ENCODE results near the gene SMIM44. TPM values are rescaled to one million over a fixed set of nuclear protein-coding genes. Genes with fewer than 3 reads are reported as not detected.
A peak's percentile ranks its signal among the peaks of the same experiment; 100 is the strongest.

The SMIM44 gene
- total RNA-seq, 5 donors from 2014 or later (not counting 1 experiment from before 2014, with no cell fraction given), result not detected

DNA sequence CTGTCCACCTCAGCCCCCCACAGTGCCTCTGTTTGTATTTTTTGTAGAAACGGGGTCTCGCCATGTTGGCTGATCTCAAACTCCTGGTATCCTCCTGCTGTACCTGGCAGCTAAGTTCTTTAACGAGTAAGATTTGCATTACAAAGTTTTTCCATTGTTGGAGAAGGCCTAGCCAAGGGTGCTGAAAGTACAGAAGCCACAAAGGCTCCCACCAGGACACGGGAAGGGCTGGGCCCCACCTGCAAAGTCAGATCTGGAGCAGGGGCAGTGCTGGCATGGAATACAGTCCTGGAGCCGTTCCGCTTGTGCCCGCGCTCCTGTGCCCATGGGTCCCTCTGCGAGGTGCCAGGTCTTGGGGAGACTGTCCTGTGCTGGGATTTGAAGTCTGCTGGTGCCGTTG is 35.0 kb upstream of the SMIM44 start:
- H3K27ac ChIP-seq (ENCODE audit: low read length), result no peak overlapping the region
- H3K4me3 ChIP-seq (ENCODE audit: control insufficient read depth in 1 of 2, extremely low read depth in 1 of 2, low read length in 1 of 2), result no peak overlapping the region
- DNase-seq (no peak), ATAC-seq (replicated peaks in 1 of 4) (no peak)
- ChIA-PET POLR2A (no interaction called here), CTCF (interaction anchor here in 1 of 2 donors (0.7 kb wide), 3 partner anchors 49 to 630 kb away, joined by 4 to 8 read pairs (median 4); no protein-coding TSS in a partner anchor)
- Mint-ChIP-seq H3K4me3 (no peak overlapping the region), H3K27me3 (no peaks in the 10 kb centered on the region), H3K36me3 (peaks cover 5% of the 10 kb centered on the region), H3K9me3 (no peaks in the 10 kb centered on the region), H3K4me1 (peaks cover 15 to 51% (median 46%) of the 10 kb centered on the region in 3 donors), H3K27ac (no peak overlapping the region)
- no peaks in the 10 kb centered on the region for H3K27me3 ChIP-seq (replicated peaks in 1 of 2; ENCODE audit: control insufficient read depth in 2 of 2, extremely low read depth in 1 of 2, insufficient read depth in 2 of 2, low read length in 1 of 2)
- H3K4me1 ChIP-seq (ENCODE audit: control insufficient read depth in 1 of 2, extremely low read depth in 1 of 2, insufficient read depth in 2 of 2, low read length in 2 of 2), result peaks cover 0 to 40% of the 10 kb centered on the region in 2 experiments
- H3K36me3 ChIP-seq (ENCODE audit: control insufficient read depth in 2 of 2, extremely low read depth in 1 of 2, insufficient read depth in 1 of 2, low read length in 1 of 2), result peaks cover 14 to 30% of the 10 kb centered on the region in 2 donors
- 95% methylated on average over 7 of the region's 10 CpGs for WGBS (ENCODE audit: insufficient coverage)
- H3K9me3 ChIP-seq, result no peaks in the 10 kb centered on the region

DNA sequence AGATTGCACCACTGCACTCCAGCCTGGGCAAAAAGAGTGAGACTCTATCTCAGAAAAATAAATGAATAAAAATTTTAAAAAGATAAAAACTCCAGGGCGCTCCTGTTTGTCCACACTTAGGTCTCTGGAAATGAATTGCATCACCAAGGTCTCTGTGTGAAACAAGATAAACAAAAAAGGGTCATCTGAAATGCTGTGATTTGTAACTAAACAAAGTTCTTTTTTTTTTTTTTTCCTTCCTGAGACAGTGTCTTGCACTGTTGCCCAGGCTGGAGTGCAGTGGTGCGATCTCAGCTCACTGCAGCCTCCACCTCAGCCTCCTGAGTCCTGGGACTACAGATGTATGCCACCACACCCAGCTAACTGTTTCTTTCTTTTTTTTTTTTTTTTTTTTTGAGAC is 34.4 kb upstream of the SMIM44 start:
- peaks cover 5% of the 10 kb centered on the region for H3K36me3 Mint-ChIP-seq
- Histone ChIP-seq H3K27me3 (replicated peaks in 1 of 2; ENCODE audit: control insufficient read depth in 2 of 2, extremely low read depth in 1 of 2, insufficient read depth in 2 of 2, low read length in 1 of 2) (no peaks in the 10 kb centered on the region), H3K27ac (ENCODE audit: low read length) (no peak overlapping the region), H3K4me3 (ENCODE audit: control insufficient read depth in 1 of 2, extremely low read depth in 1 of 2, low read length in 1 of 2) (no peak overlapping the region), H3K36me3 (ENCODE audit: control insufficient read depth in 2 of 2, extremely low read depth in 1 of 2, insufficient read depth in 1 of 2, low read length in 1 of 2) (peaks cover 10 to 25% of the 10 kb centered on the region in 2 donors), H3K9me3 (no peaks in the 10 kb centered on the region), H3K4me1 (ENCODE audit: control insufficient read depth in 1 of 2, extremely low read depth in 1 of 2, insufficient read depth in 2 of 2, low read length in 2 of 2) (peaks cover 0 to 46% of the 10 kb centered on the region in 2 experiments)
- ChIA-PET POLR2A (interaction anchor here in 1 of 2 donors (0.6 kb wide), 1 partner anchor 79 kb away, joined by 5 read pairs; no protein-coding TSS in a partner anchor), CTCF (interaction anchor here in 1 of 2 donors (0.7 kb wide), 4 partner anchors 48 to 1149 kb away, joined by 4 to 8 read pairs (median 4); no protein-coding TSS in a partner anchor)
- H3K9me3 Mint-ChIP-seq, result no peaks in the 10 kb centered on the region
- no peak overlapping the region for H3K27ac Mint-ChIP-seq
- WGBS (ENCODE audit: insufficient coverage), result no CpG with 5 or more reads among the region's 2 CpGs
- no peaks in the 10 kb centered on the region for H3K27me3 Mint-ChIP-seq
- H3K4me1 Mint-ChIP-seq, result peaks cover 15 to 52% (median 47%) of the 10 kb centered on the region in 3 donors
- no peak overlapping the region for H3K4me3 Mint-ChIP-seq
- ATAC-seq (replicated peaks in 1 of 4) (no peak), DNase-seq (no peak)

DNA sequence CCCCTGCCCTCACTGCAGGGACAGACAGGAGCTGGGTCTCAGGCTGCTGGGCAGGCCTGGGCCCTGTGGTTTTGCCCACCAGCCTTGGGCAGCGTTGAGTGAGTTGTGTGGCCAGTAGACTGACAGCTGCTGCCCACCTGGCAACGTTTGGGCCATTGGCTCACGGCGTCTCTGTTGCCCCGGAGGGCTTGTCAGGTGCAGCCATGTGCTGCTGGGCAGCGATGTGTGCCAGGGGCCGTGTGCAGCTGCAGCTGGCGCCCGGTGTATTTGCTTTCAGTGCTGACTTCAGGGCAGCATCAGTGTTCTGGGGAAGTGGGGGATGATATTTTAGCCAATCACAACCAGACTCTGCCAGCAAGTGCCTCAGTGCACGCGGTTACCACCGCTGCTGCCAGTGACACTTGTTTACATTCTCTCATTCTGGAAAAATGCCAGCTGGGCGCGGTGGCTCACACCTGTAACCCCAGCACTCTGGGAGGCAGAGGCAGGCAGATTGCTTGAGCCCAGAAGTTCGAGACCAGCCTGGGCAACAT is 33.5 kb upstream of the SMIM44 start:
- Histone ChIP-seq H3K36me3 (ENCODE audit: control insufficient read depth in 2 of 2, extremely low read depth in 1 of 2, insufficient read depth in 1 of 2, low read length in 1 of 2) (peaks cover 5 to 23% of the 10 kb centered on the region in 2 donors), H3K9me3 (no peaks in the 10 kb centered on the region), H3K27ac (ENCODE audit: low read length) (no peak overlapping the region), H3K4me1 (ENCODE audit: control insufficient read depth in 1 of 2, extremely low read depth in 1 of 2, insufficient read depth in 2 of 2, low read length in 2 of 2) (peaks cover 0 to 55% of the 10 kb centered on the region in 2 experiments), H3K27me3 (replicated peaks in 1 of 2; ENCODE audit: control insufficient read depth in 2 of 2, extremely low read depth in 1 of 2, insufficient read depth in 2 of 2, low read length in 1 of 2) (no peaks in the 10 kb centered on the region), H3K4me3 (ENCODE audit: control insufficient read depth in 1 of 2, extremely low read depth in 1 of 2, low read length in 1 of 2) (no peak overlapping the region)
- Mint-ChIP-seq H3K4me3 (peak overlapping the region in 2 of 3 donors; percentile 9 to 23), H3K4me1 (peaks cover 20 to 56% (median 56%) of the 10 kb centered on the region in 3 donors), H3K27me3 (no peaks in the 10 kb centered on the region), H3K27ac (peak overlapping the region; percentile 61 to 70), H3K36me3 (peaks cover 5% of the 10 kb centered on the region), H3K9me3 (no peaks in the 10 kb centered on the region)
- DNase-seq, result peak in 34 of 35 experiments; percentile 34 to 78 (median 62)
- 53% methylated on average over 11 of the region's 15 CpGs for WGBS (ENCODE audit: insufficient coverage)
- peak; percentile 48 to 78 (median 64) for ATAC-seq (replicated peaks in 1 of 4)
- CTCF ChIA-PET, result no interaction called here
- POLR2A ChIA-PET, result no interaction called here

DNA sequence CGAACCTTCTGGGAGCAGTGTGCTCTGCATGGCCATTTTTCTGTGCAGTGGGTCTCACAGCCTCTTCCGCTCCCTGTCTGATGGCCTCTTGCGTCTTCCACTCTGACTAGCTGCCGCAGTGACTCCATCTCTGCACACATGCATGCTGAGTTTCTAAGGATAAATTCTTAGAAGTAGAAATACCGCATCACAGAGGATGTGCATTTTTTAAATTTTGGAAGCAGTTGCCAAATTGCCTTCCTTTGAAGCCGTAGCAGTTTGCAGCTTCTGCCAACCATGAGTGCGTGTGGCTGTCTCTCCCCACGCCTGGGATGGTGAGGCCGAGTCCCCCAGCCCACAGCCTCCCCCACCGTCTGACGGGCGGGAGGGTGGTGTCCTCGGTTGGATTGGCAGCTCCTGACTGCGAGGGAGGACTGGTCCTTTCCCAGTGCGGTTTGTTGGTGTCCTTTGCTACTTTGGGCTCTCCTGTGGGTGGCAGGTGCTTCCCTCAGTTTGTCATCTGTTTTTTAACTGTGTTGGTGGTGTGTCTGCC is 32.7 kb upstream of the SMIM44 start:
- Histone ChIP-seq H3K4me1 (ENCODE audit: control insufficient read depth in 1 of 2, extremely low read depth in 1 of 2, insufficient read depth in 2 of 2, low read length in 2 of 2) (peaks cover 0 to 61% of the 10 kb centered on the region in 2 experiments), H3K9me3 (no peaks in the 10 kb centered on the region), H3K27ac (ENCODE audit: low read length) (no peak overlapping the region), H3K36me3 (ENCODE audit: control insufficient read depth in 2 of 2, extremely low read depth in 1 of 2, insufficient read depth in 1 of 2, low read length in 1 of 2) (peaks cover 6 to 26% of the 10 kb centered on the region in 2 donors), H3K27me3 (replicated peaks in 1 of 2; ENCODE audit: control insufficient read depth in 2 of 2, extremely low read depth in 1 of 2, insufficient read depth in 2 of 2, low read length in 1 of 2) (no peaks in the 10 kb centered on the region), H3K4me3 (ENCODE audit: control insufficient read depth in 1 of 2, extremely low read depth in 1 of 2, low read length in 1 of 2) (no peak overlapping the region)
- no peaks in the 10 kb centered on the region for H3K27me3 Mint-ChIP-seq
- POLR2A ChIA-PET, result interaction anchor here in 1 of 2 donors (0.6 kb wide), 1 partner anchor 10 kb away, joined by 6 read pairs; the partner anchor contains the start of gene FZR1
- H3K9me3 Mint-ChIP-seq, result no peaks in the 10 kb centered on the region
- DNase-seq (no peak), ATAC-seq (replicated peaks in 1 of 4) (no peak)
- peak overlapping the region in 1 of 3 donors; percentile 23 for H3K4me3 Mint-ChIP-seq
- peak overlapping the region in 1 of 2 donors; percentile 38 for H3K27ac Mint-ChIP-seq
- CTCF ChIA-PET, result no interaction called here
- 55% methylated on average over 7 of the region's 15 CpGs for WGBS (ENCODE audit: insufficient coverage)
- peaks cover 2% of the 10 kb centered on the region for H3K36me3 Mint-ChIP-seq
- H3K4me1 Mint-ChIP-seq, result peaks cover 18 to 56% (median 55%) of the 10 kb centered on the region in 3 donors

DNA sequence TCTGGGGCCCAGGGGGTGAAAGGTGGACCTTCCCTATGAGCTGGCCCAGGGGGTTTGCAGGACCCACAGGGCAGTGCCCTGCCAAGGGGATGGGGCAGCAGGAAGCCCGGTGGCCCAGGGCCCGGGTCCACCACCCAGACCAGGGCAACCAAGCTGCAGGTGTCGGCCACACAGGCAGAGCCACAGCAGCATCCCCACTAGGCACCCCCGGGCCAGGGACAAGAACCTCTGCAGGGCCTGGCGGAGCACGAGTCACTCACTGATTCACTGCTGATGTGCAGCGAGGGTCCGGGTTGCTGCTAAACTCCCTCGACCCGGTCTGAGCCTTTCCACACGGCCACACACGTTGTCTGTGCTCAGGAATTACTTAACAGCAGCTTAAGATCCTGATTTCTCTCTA is 31.7 kb upstream of the SMIM44 start:
- H3K4me1 Mint-ChIP-seq, result peaks cover 18 to 64% (median 57%) of the 10 kb centered on the region in 3 donors
- H3K9me3 ChIP-seq, result no peaks in the 10 kb centered on the region
- no peaks in the 10 kb centered on the region for H3K27me3 Mint-ChIP-seq
- ChIA-PET POLR2A (no interaction called here), CTCF (interaction anchor here in 1 of 2 donors (0.6 kb wide), 1 partner anchor 473 kb away, joined by 3 read pairs; no protein-coding TSS in a partner anchor)
- H3K4me3 ChIP-seq (ENCODE audit: control insufficient read depth in 1 of 2, extremely low read depth in 1 of 2, low read length in 1 of 2), result no peak overlapping the region
- no peak overlapping the region for H3K4me3 Mint-ChIP-seq
- no peaks in the 10 kb centered on the region for H3K36me3 Mint-ChIP-seq
- H3K36me3 ChIP-seq (ENCODE audit: control insufficient read depth in 2 of 2, extremely low read depth in 1 of 2, insufficient read depth in 1 of 2, low read length in 1 of 2), result peaks cover 5 to 32% of the 10 kb centered on the region in 2 donors
- H3K27me3 ChIP-seq (replicated peaks in 1 of 2; ENCODE audit: control insufficient read depth in 2 of 2, extremely low read depth in 1 of 2, insufficient read depth in 2 of 2, low read length in 1 of 2), result no peaks in the 10 kb centered on the region
- H3K27ac Mint-ChIP-seq, result peak overlapping the region in 1 of 2 donors; percentile 11
- peaks cover 0 to 71% of the 10 kb centered on the region in 2 experiments for H3K4me1 ChIP-seq (ENCODE audit: control insufficient read depth in 1 of 2, extremely low read depth in 1 of 2, insufficient read depth in 2 of 2, low read length in 2 of 2)
- 93% methylated on average over 11 of the region's 12 CpGs for WGBS (ENCODE audit: insufficient coverage)
- H3K9me3 Mint-ChIP-seq, result no peaks in the 10 kb centered on the region
- no peak for DNase-seq
- H3K27ac ChIP-seq (ENCODE audit: low read length), result no peak overlapping the region
- ATAC-seq (replicated peaks in 1 of 4), result no peak

DNA sequence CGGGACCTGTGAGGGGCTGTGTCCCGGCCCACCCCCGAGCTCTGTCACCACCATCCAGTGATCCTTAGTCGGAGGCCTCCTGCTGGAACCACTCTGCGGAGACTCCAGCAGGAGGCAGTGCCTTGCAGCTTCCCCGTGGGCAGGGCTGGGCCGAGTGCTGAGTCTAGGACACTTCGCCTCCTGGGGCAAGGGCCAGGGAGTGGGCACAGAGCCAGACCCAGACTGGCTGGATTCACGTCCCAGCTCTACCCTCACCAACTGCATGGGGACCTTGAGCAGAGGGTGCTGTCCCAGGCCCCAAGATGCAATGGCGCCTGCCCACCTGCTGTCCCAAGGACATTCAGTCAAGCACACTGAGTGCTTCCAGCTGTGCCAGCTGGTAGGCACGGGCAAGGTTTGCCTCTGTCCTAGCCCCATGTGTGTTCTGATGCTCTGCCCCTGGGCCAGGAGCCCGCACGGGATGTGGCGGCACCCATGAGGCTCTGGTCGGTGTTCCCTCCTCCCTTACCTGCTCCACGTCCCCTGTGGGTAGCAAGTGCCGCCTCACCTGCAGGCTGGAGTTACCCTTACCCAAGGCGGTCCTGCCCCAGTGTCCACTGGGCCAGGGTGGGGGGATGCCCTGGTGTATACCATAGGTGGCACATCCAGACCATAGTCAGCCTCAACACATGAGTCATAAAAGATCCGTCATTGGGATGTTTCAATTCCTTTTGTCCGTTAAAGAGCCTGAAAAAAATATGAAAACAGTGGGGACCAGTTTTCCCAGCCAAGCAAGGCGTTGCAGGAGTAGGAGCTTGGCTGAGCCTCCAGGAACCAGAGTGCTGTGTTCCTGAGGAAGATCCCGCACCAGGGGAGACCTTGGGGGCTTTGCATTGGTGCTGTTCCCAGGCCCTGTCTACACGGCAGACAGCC is 30.2 kb upstream of the SMIM44 start:
- H3K9me3 Mint-ChIP-seq, result no peaks in the 10 kb centered on the region

More for the DNA sequence above, 30.2 kb upstream of the SMIM44 start:
- H3K27me3 ChIP-seq (replicated peaks in 1 of 2; ENCODE audit: control insufficient read depth in 2 of 2, extremely low read depth in 1 of 2, insufficient read depth in 2 of 2, low read length in 1 of 2), result no peaks in the 10 kb centered on the region
- ATAC-seq (replicated peaks in 1 of 4) (no peak), DNase-seq (no peak)
- no peak overlapping the region for H3K27ac ChIP-seq (ENCODE audit: low read length)
- peaks cover 8% of the 10 kb centered on the region for H3K36me3 Mint-ChIP-seq
- no peak overlapping the region for H3K4me3 ChIP-seq (ENCODE audit: control insufficient read depth in 1 of 2, extremely low read depth in 1 of 2, low read length in 1 of 2)
- peaks cover 12 to 30% of the 10 kb centered on the region in 2 donors for H3K36me3 ChIP-seq (ENCODE audit: control insufficient read depth in 2 of 2, extremely low read depth in 1 of 2, insufficient read depth in 1 of 2, low read length in 1 of 2)
- no peak overlapping the region for H3K4me3 Mint-ChIP-seq
- H3K4me1 Mint-ChIP-seq, result peaks cover 33 to 76% (median 66%) of the 10 kb centered on the region in 3 donors
- POLR2A ChIA-PET, result no interaction called here
- CTCF ChIA-PET, result no interaction called here
- peak overlapping the region in 1 of 2 donors; percentile 34 for H3K27ac Mint-ChIP-seq
- peaks cover 0 to 76% of the 10 kb centered on the region in 2 experiments for H3K4me1 ChIP-seq (ENCODE audit: control insufficient read depth in 1 of 2, extremely low read depth in 1 of 2, insufficient read depth in 2 of 2, low read length in 2 of 2)
- H3K27me3 Mint-ChIP-seq, result no peaks in the 10 kb centered on the region
- WGBS (ENCODE audit: insufficient coverage), result 96% methylated on average over 18 of the region's 23 CpGs
- H3K9me3 ChIP-seq, result no peaks in the 10 kb centered on the region
